Hepatocyte (in vitro differentiated cells): ENCODE data around the gene PPP4R4.
"Not testable (repeated sequence)": the region's sequence is repeated elsewhere in the genome, so short reads cannot be mapped to it uniquely, and the experiment has no call there.

Experiments
- EZH2 ChIP-seq: fragments of 200-600 bp; sonication (generic); IDR thresholded peaks from 2 replicates; pipeline ENCODE4 v1.6.1; 2016; ENCODE audit warnings: antibody characterized with exemption, mild to moderate bottlenecking, borderline replicate concordance
- TF ChIP-seq, protein P1 (sequence below): fragments of 200-600 bp; sonication (generic); IDR thresholded peaks from 2 replicates; pipeline ENCODE4 v1.5.1; 2016; ENCODE audit warnings: antibody characterized with exemption, mild to moderate bottlenecking; ENCODE audit not compliant: poor library complexity

DNA sequence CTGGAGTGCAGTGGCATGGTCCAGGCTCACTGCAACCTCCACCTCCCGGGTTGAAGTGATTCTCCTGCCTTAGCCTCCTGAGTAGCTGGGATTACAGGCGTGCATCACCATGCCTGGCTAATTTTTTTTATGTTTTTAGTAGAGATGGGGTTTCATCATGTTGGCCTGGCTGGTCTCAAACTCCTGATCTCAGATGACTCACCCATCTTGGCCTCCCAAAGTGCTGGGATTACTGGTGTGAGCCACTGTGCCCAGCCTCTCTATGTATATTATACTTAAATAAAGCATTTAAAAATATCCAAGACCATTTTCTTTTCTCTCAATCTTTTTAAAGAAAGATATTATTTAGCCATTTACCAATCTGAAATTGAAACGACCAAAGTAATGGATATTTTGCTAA lies 90.1 kb downstream of the PPP4R4 start:
- TF ChIP-seq, protein P1, sequence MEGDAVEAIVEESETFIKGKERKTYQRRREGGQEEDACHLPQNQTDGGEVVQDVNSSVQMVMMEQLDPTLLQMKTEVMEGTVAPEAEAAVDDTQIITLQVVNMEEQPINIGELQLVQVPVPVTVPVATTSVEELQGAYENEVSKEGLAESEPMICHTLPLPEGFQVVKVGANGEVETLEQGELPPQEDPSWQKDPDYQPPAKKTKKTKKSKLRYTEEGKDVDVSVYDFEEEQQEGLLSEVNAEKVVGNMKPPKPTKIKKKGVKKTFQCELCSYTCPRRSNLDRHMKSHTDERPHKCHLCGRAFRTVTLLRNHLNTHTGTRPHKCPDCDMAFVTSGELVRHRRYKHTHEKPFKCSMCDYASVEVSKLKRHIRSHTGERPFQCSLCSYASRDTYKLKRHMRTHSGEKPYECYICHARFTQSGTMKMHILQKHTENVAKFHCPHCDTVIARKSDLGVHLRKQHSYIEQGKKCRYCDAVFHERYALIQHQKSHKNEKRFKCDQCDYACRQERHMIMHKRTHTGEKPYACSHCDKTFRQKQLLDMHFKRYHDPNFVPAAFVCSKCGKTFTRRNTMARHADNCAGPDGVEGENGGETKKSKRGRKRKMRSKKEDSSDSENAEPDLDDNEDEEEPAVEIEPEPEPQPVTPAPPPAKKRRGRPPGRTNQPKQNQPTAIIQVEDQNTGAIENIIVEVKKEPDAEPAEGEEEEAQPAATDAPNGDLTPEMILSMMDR, result not testable (repeated sequence)
- not testable (repeated sequence) for TF ChIP-seq EZH2
